WI38 (cell line): ENCODE data around the gene PGPEP1.

Experiments used
- H3K4me3 ChIP-seq: 2 replicates; pipeline ENCODE4 v1.5.1; 2011; ENCODE audit warnings: low read depth, mild to moderate bottlenecking, control low read depth, low read length
- TF ChIP-seq, protein P1 (sequence below): IDR thresholded peaks from 2 replicates; pipeline ENCODE4 v1.5.1; 2012; ENCODE audit warnings: low read depth, mild to moderate bottlenecking, control low read depth, low read length

PGPEP1 gene, protein sequence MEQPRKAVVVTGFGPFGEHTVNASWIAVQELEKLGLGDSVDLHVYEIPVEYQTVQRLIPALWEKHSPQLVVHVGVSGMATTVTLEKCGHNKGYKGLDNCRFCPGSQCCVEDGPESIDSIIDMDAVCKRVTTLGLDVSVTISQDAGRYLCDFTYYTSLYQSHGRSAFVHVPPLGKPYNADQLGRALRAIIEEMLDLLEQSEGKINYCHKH

DNA sequence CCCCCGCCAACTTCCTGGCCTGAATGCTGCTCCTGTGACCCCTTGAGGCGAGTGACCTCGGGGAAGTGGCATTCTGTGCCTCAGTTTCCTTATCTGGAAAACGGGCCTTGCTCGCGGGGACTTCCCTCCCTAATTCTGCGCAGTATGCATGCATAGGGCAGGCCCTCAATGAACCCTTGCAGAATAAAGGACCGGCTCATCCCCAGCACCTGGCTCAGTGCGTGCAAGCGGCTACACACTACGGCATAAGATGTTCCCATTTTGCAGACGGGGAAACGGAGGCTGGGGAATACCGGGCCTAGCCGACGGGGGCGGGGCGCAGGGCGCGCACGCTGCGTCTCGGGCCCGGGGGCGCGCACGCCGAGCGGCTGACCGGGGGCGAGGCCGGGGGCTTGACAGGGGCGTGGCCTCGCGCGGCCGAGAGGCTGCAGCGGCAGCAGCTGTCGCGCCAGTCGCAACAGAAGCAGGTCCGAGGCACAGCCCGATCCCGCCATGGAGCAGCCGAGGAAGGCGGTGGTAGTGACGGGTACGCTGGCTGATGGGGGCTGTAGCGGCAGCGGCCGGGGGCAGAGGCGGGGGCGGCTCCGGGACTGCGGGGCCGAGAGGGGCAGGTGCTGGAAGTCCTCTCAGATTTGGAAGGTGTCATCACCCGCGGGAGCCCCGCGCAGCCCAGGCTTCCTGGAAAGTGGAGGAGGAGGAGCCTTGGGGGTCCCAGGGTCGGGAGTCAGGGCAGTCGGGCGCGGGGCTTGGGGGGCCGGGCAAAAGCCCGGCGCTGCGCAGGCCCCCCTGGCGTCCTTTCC is at the start of gene PGPEP1:
TSS of gene PGPEP1 (plus strand) at position 409 of the 800 bp plus-strand sequence. CDS start at position 493, 84 bp downstream.
- peak within 1 kb of the TSS; percentile 84 for H3K4me3 ChIP-seq
- TF ChIP-seq, protein P1, sequence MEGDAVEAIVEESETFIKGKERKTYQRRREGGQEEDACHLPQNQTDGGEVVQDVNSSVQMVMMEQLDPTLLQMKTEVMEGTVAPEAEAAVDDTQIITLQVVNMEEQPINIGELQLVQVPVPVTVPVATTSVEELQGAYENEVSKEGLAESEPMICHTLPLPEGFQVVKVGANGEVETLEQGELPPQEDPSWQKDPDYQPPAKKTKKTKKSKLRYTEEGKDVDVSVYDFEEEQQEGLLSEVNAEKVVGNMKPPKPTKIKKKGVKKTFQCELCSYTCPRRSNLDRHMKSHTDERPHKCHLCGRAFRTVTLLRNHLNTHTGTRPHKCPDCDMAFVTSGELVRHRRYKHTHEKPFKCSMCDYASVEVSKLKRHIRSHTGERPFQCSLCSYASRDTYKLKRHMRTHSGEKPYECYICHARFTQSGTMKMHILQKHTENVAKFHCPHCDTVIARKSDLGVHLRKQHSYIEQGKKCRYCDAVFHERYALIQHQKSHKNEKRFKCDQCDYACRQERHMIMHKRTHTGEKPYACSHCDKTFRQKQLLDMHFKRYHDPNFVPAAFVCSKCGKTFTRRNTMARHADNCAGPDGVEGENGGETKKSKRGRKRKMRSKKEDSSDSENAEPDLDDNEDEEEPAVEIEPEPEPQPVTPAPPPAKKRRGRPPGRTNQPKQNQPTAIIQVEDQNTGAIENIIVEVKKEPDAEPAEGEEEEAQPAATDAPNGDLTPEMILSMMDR: no peak

DNA sequence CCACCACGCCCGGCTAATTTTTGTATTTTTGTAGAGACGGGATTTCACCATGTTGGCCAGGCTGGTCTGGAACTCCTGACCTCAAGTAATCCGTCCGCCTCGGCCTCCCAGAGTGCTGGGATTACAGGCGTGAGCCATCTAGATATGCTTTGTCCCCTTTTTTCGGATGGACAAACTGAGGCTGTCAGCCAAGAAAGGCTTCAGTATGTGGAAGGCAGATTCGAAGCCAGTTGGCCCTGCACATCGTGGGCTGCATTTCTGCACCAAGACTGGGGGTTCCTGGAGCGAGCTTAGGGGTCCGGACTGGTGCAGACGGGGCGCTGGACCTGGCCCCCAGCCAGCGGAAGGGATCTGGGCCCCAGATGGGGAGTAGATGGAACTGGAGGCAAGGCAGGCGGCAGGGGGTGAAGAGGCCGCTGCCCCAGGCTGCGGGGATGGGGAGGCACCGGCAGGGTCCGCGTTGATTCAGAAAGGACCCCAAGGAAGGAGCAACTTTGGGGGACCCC is 49.3 kb upstream of the PGPEP1 start:
- TF ChIP-seq, protein P1: no peak
- H3K4me3 ChIP-seq: no peak overlapping the region; the same call in 1 of the 2 replicates

DNA sequence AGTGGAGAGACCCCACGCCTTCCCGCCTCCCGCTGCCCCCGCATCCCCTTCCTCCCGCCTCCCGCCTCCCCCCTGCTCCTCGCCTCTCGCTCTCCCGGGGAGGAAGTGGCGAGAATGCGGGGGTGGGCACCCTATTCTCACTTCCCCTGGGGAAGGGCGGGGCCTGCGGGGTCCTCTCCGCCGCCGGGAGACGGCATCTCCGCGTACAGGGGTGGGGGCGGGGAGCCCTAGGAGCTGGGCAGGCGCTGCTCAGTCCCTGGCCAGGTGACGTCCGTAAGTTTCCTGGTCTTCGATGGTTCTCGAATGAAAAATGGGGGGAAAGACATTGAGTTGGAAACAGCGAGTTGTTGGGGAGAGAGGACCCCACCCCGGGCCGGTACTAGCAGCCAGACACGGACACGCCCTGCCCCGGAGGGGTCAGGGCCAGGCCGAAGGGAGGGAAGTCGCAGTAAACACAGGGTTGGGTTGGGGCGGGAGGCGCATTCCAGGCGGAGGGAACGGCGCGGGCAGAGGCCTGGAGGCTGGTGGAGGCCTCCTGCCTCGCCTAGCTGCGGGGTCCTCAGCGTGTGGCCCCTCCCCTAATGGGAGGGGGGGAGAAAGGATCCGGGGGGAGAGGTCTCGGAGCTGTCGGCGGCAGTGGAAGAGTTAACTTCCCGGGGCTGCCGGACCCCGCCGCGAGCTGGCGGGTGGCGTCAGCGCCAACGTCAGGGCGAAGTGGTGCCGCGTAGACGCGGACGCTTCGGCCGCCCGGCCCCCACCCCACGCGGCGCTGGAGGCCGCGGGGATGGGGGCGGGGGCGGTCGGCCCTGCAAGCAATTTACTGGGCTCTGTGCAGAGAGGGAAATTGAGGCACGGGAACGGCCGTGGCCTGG is 48.6 kb upstream of the PGPEP1 start:
- TF ChIP-seq, protein P1: no peak
- H3K4me3 ChIP-seq: peak overlapping the region; percentile 62

DNA sequence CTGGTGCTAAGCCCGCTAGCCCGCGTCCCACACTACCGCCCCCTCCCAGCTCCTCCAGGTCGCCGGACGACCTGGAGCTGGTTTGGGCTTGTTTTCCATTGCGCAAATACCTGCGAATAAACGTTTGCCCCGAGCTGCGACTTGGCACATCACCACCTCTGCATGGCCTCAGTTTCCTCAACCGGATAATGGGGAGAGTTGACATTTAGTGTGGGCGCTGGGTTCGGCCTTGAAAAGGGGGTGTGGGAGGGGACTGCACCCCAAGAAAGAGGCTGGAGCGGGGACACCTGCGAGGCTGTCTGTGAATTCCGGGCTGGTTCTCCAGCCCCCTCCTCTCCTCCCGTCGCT is 48.0 kb upstream of the PGPEP1 start:
- TF ChIP-seq, protein P1: no peak
- peak overlapping the region; percentile 62 for H3K4me3 ChIP-seq

DNA sequence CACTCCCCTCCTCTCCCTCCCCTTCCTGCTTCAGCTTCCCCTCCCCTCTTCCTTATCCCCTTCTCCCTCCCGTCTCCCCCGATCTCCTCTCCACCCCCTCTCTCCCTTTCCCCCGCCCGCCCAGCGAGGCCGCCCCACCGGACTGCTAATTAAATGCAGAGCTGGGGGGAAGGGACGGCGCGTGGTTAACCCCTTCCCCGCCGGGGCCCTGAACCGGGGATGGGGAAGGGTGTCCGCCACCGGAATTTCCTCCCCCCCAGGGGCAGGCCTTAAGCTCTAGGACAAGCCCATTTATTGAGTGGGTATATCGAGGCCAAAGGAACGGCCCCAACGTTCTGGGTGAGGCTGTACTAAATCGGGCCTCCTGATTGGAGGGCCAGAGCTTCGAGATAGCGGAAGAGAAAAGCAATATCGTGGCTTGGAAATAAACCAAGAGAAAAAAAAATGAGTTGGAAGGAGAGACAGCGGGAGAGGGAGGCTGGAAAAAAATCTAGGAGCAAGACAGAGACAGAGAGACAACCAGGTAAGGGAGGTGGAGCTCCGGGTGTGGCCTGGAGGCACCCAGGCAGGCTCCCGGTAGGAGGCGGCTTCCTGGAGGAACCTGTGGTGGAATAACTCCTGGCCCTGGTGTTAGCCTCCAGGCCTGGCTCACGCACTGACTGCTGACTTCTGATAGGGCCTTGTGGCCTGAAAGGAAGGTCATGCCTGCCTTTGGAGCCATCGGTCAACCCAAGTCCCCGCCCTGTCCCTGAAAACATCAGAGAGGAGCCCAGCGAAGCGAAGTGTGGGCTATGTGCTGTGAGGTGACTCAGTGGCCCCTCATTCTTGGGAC is 47.4 kb upstream of the PGPEP1 start:
- TF ChIP-seq, protein P1: no peak
- peak overlapping the region; percentile 62 for H3K4me3 ChIP-seq

DNA sequence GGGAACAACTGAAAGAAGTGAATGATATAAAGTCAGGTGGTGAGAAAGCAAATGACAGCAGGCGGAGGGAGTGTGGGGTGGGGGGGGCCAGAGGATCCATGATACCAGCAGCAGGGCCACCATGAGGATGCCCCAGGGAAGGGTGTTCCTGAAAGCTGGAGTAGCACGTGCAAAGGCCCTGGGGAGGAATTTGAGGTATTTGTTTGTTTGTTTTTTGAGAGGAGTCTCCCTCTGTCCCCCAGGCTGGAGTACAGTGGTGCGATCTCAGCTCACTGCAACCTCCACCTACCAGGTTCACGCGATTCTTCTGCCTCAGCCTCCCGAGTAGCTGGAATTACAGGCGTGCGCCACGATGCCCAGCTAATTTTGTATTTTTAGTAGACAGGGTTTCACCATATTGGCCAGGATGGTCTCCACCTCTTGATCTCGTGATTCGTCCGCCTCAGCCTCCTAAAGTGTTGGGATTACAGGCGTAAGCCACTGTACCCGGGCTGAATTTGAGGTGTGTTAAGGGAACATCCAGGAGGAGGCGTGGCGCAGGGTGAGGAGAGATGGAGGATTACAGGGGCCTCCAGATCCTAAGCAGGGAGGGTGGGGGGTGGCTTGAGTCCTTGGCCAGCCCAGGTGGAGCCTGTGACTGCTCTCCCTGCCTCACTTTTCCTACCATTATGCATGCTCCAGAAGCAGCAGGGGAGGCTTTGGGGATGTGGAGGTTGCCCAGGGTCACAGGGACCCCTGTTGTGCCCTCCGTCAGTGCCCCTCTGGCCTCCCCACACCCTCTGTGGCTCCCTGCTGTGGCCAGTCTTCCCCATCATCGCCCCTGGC is 46.5 kb upstream of the PGPEP1 start:
- H3K4me3 ChIP-seq: no peak overlapping the region
- TF ChIP-seq, protein P1: no peak
